Dedifferentiated amniotic fluid mesenchymal stem cell (primary cell): ENCODE results near the gene IGF2R.
"Not testable (repeated sequence)": the region's sequence is repeated elsewhere in the genome, so short reads cannot be mapped to it uniquely, and the experiment has no call there.

Experiments used
- DNase-seq: peaks from one replicate; pipeline ENCODE4 v3.0.0-alpha.2; 2016; ENCODE audit errors: extremely low spot score

Gene IGF2R

DNA sequence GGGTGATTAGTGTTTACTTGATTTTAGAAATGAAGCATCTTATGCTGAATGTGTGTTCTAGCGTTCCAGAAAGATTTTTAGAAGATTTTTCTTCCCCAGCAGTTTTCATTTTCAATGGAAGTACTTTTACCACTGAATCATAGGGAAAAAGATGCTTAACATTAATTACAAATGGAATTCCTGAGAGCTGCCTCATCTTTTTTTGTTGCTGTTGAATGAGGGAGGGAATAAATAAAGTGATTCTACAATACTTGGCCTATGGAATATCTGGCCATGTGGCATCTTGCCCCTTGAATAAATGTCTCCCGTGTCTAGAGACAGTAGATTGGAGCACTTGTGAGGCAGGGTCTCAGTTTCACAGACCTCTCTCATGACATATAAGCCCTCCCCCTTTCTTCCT, 108.6 kb downstream of the IGF2R start:
- peak; percentile 17 for DNase-seq

GRCh38 chr6:160078883-160079685, 110.2 kb downstream of the IGF2R start:
- DNase-seq: no peak

GRCh38 chr6:160079686-160080043, 110.8 kb downstream of the IGF2R start:
- no peak for DNase-seq

GRCh38 chr6:160080097-160080496, 111.2 kb downstream of the IGF2R start:
- DNase-seq: no peak

DNA sequence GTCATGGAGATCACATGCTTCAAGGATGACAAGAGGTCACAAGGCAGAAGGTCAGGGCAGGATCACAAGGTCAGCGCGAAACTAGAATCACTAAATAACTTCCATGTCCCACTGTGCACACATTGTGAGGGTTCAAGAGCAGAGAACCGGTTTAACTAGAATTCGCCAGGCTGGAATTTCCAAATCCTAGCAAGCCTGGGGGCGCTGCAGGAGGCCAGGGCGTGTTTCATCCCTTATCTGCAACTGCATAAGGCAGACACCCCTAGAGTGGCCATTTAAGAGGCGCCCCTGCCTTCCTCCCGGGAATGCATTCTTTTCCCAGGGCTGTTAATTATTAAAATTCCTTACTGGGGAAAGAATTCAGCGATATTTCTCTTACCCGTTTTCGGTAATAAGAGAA, 112.5 kb downstream of the IGF2R start:
- no peak for DNase-seq

GRCh38 chr6:160082627-160083026, 113.7 kb downstream of the IGF2R start:
- DNase-seq: no peak

DNA sequence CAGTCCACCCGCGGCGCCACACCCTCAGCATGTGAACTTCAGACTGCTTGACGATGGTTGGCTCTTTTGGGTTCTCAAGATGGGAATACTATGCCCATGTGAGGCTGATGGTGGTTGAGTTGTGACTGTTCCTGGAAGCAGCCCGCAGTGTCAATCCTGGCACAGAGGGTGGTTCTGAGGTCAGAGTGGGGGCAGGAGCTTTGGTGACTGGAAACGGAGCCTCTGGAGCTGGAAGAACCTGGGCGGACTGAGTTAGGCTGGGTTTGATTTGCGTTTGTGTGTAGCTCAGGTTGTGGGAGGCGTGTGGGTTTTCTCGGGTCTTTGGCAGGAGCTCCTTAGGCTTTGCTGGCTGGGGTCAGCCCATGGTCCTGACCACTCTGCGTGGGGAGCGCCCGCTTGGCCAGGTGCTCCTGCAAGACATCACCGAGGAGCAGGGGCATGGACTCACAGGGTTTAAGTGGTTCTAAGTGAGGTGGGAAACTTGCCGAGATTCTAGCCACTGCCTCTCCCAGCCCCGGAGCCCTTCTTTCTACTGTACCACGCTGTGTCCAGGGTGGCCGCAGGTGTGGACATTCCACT, 115.4 kb downstream of the IGF2R start:
- DNase-seq: no peak

DNA sequence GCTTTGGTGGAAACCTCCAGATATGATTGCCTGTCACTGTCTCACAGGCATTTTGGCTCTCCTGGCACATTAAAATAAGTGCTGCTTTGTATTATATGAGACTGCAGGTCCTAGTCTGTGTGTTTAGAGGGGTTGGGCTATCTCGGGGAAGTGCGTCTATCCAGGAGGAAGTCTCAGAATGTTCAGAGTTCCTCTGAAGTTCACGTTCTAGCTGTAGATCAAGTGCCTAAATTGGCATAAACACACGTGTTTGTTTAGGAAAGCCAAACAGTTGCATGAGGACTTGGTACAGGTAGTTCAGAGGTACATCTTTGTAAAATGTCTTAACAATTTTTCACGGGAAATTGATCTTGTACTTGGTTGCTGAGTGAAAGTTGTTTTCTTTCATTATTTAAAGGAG, 116.3 kb downstream of the IGF2R start:
- no peak for DNase-seq

GRCh38 chr6:160085713-160086505, 117.0 kb downstream of the IGF2R start:
- DNase-seq: no peak

- no peak for DNase-seq
Measured at GRCh38 chr6:160086754-160087153, 117.9 kb downstream of the IGF2R start.

GRCh38 chr6:160088069-160088783, 119.3 kb downstream of the IGF2R start:
- DNase-seq: peak; percentile 95

DNA sequence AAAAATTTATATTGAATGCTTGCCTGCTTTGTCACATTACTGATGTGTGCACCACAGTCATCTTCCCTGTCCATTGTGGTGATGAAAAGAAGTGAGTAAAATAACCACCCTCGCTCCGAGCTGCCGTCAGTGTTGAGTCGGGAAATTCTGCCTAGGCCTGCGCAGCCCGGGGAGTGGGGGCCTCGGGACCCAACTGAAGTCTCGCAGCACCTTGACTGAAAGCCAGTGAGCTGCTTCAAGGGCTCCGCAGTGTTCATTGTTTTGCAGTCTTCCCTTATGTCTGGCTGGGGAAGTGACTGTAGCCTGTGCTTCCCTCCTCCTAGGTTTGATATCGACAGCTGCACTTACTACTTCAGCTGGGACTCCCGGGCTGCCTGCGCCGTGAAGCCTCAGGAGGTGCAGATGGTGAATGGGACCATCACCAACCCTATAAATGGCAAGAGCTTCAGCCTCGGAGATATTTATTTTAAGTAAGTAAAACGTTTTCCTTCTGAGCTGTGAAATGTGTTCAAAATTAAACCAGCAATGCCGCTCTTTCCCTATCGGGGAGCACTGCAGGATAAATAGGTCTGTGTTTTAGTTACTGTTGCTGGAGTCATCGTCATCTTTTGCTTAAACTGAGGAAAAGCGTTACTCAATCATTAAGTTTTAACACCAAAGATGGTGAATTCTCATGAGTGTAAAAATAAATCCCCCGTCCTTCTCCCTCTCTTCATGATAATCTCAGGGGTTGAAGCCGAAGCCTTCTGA, 120.1 kb downstream of the IGF2R start:
- DNase-seq: no peak

GRCh38 chr6:160089534-160089897, 120.6 kb downstream of the IGF2R start:
- no peak for DNase-seq

GRCh38 chr6:160090442-160091239, 121.8 kb downstream of the IGF2R start:
- not testable (repeated sequence) for DNase-seq

GRCh38 chr6:160092176-160092575, 123.3 kb downstream of the IGF2R start:
- DNase-seq: not testable (repeated sequence)

DNA sequence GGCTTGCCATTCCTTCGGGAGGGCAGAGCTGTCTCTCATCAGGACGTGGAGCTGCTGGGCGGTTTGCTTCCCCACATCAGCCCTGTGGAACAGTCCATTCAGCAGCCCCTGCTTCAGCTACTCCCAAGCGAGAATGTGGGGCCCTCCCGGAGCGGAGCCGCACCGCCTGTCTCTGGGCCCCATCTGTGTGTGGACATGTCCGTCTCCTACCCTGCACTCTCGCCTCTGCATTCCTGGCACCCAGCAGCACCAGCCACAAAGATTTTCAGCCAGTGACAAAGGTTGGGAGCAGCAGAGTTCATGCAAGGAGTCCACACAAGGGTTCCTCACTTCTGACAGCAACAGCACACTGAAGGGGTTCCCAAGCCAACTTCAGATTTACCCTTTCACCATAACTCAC, 123.7 kb downstream of the IGF2R start:
- no peak for DNase-seq

- no peak for DNase-seq
Measured at GRCh38 chr6:160093061-160093460, 124.2 kb downstream of the IGF2R start.

GRCh38 chr6:160093946-160094345, 125.1 kb downstream of the IGF2R start:
- DNase-seq: no peak

GRCh38 chr6:160095146-160095845, 126.4 kb downstream of the IGF2R start:
- no peak for DNase-seq
